Subcutaneous abdominal adipose tissue (tissue), 5 donors: ENCODE measurements around the gene JPT1.
A peak's percentile ranks its signal among the peaks of the same experiment; 100 is the strongest.
"Not testable (repeated sequence)": the region's sequence is repeated elsewhere in the genome, so short reads cannot be mapped to it uniquely, and the experiment has no call there.

Experiments used
- H3K27ac ChIP-seq: one replicate; pipeline ENCODE4 v1.7.0; 2013; ENCODE audit warnings: low read depth, mild to moderate bottlenecking, inconsistent platforms, low read length, moderate library complexity
- H3K27me3 ChIP-seq, 5 donors: one replicate each; pipeline ENCODE4 v1.7.0; 2013; ENCODE audit warnings: low read length in 5 of 5, inconsistent platforms in 1 of 5; ENCODE audit not compliant: control insufficient read depth in 5 of 5, insufficient read depth in 4 of 5
- H3K36me3 ChIP-seq, 5 donors: one replicate each; pipeline ENCODE4 v1.7.0; 2013; ENCODE audit warnings: low read length in 5 of 5; ENCODE audit not compliant: control insufficient read depth in 5 of 5, insufficient read depth in 5 of 5
- H3K4me1 ChIP-seq, 5 donors: one replicate each; pipeline ENCODE4 v1.7.0; 2013; ENCODE audit warnings: low read length in 5 of 5, mild to moderate bottlenecking in 3 of 5, moderate library complexity in 1 of 5; ENCODE audit not compliant: control insufficient read depth in 5 of 5, insufficient read depth in 5 of 5
- H3K4me3 ChIP-seq, 5 donors: one replicate each; pipeline ENCODE4 v1.7.0; 2013; ENCODE audit warnings: low read length in 5 of 5, low read depth in 1 of 5
- H3K9ac ChIP-seq, 5 donors: one replicate each; pipeline ENCODE4 v1.7.0; 2013; ENCODE audit warnings: low read length in 5 of 5, mild to moderate bottlenecking in 4 of 5, moderate library complexity in 3 of 5
- H3K9me3 ChIP-seq, 5 donors: one replicate each; pipeline ENCODE4 v1.7.0; 2013; ENCODE audit warnings: low read length in 5 of 5; ENCODE audit not compliant: control insufficient read depth in 5 of 5
- donor health status: healthy.
- donor health status: healthy.
- donor health status: healthy.
- donor health status: healthy.
- donor health status: healthy.

Gene JPT1

GRCh38 chr17:75144816-75145512 is 9.3 kb downstream of the JPT1 start:
- peaks cover 4 to 36% (median 14%) of the 10 kb centered on the region in 5 donors for H3K36me3 ChIP-seq

GRCh38 chr17:75142236-75142971 is 11.9 kb downstream of the JPT1 start:
- no peak overlapping the region for H3K4me3 ChIP-seq
- H3K9me3 ChIP-seq, result no peaks in the 10 kb centered on the region
- no peaks in the 10 kb centered on the region for H3K27me3 ChIP-seq
- H3K9ac ChIP-seq, result no peak overlapping the region
- no peaks in the 10 kb centered on the region for H3K4me1 ChIP-seq
- no peak overlapping the region for H3K27ac ChIP-seq
- H3K36me3 ChIP-seq, result peaks cover 4 to 33% (median 10%) of the 10 kb centered on the region in 5 donors

More at GRCh38 chr17:75144816-75145512, 9.3 kb downstream of the JPT1 start:
- Histone ChIP-seq H3K9ac (no peak overlapping the region), H3K9me3 (no peaks in the 10 kb centered on the region), H3K27me3 (no peaks in the 10 kb centered on the region), H3K4me3 (no peak overlapping the region), H3K27ac (no peak overlapping the region), H3K4me1 (no peaks in the 10 kb centered on the region)

GRCh38 chr17:75138519-75138918 is 15.8 kb downstream of the JPT1 start:
- Histone ChIP-seq H3K27me3 (no peaks in the 10 kb centered on the region), H3K9me3 (no peaks in the 10 kb centered on the region), H3K27ac (no peak overlapping the region), H3K9ac (no peak overlapping the region), H3K36me3 (peaks cover 0 to 11% (median 0%) of the 10 kb centered on the region in 5 donors), H3K4me1 (no peaks in the 10 kb centered on the region), H3K4me3 (no peak overlapping the region)

DNA sequence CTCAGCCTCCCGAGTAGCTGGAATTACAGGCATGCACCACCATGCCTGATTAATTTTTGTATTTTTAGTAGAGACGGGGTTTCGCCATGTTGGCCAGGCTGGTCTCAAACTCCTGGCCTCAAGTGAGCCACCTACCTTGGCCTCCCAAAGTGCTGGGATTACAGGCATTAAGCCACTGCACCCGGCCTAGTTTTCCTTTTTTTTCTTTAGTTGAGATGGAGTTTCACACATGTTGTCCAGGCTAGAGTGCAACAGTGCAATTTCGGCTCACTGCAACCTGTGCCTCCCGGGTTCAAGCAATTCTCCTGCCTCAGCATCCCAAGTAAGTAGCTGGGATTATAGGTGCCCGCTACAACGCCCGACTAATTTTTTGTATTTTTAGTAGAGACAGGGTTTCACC is 16.6 kb downstream of the JPT1 start:
- H3K4me3 ChIP-seq, H3K27me3 ChIP-seq, H3K9ac ChIP-seq, H3K4me1 ChIP-seq, H3K27ac ChIP-seq, H3K9me3 ChIP-seq: not testable (repeated sequence)
- H3K36me3 ChIP-seq, result peaks cover 0 to 11% (median 0%) of the 10 kb centered on the region in 5 donors

DNA sequence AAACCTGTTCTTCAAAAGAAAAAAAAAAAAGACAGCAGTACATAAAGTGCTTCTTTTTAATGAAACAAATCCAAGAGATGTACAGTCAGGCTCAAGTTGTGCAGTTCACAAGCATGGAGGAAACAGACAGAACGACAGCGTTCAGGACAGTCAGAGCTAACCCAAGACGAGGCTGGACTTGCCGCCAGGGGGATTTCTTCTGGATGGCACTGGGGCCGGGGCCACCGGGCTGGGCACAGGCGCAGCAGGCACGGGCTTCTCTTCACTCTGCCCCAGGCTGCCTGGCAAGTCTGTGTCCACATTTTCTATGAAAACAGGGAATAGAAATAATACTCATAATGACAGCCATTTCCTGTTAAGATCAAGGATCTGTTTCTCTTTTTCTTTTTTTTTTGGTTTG is 18.4 kb downstream of the JPT1 start:
- Histone ChIP-seq H3K36me3 (peaks cover 0 to 8% (median 0%) of the 10 kb centered on the region in 5 donors), H3K27me3 (no peaks in the 10 kb centered on the region), H3K9me3 (no peaks in the 10 kb centered on the region), H3K4me3 (no peak overlapping the region), H3K4me1 (peaks cover 0 to 12% (median 9%) of the 10 kb centered on the region in 5 donors), H3K9ac (no peak overlapping the region), H3K27ac (no peak overlapping the region)

- peaks cover 0 to 6% (median 0%) of the 10 kb centered on the region in 5 donors for H3K36me3 ChIP-seq
- peaks cover 0 to 17% (median 14%) of the 10 kb centered on the region in 5 donors for H3K4me1 ChIP-seq
- no peak overlapping the region for H3K27ac ChIP-seq
These were observed 18.9 kb downstream of the JPT1 start for GRCh38 chr17:75135452-75135851.

DNA sequence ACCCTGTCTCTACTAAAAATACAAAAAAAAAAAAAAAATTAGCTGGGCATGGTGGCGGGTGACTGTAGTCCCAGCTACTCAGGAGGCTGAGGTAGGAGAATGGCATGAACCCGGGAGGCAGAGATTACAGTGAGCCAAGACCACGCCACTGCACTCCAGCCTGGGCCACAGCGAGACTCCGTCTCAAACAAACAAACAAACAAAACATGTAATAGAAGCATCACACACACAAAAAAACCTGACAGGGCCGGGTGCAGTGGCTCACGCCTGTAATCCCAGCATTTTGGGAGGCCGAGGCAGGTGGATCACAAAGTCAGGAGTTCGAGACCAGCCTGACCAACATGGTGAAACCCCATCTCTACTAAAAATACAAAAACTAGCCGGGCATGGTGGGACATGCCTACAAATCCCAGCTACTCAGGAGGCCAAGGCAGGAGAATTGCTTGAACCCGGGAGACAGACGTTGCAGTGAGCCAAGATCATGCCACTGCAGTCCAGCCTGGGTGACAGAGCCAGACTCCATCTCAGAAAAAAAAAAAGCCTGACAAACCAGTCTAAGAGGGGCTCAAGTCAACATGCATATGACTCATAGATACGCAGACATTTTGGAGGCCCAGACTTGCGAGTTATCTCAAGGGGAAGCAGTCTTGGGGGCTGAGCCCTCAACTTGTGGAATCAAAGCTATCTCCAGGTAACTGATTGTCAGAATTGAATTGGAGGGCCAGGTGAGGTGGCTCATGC is 20.5 kb downstream of the JPT1 start:
- not testable (repeated sequence) for H3K9ac ChIP-seq, H3K4me3 ChIP-seq, H3K9me3 ChIP-seq, H3K27me3 ChIP-seq, H3K27ac ChIP-seq
- Histone ChIP-seq H3K4me1 (peaks cover 0 to 21% (median 18%) of the 10 kb centered on the region in 5 donors), H3K36me3 (peaks cover 0 to 21% (median 12%) of the 10 kb centered on the region in 5 donors)

More at GRCh38 chr17:75135452-75135851, 18.9 kb downstream of the JPT1 start:
- H3K9ac ChIP-seq, result no peak overlapping the region
- H3K4me3 ChIP-seq, result no peak overlapping the region
- no peaks in the 10 kb centered on the region for H3K9me3 ChIP-seq
- no peaks in the 10 kb centered on the region for H3K27me3 ChIP-seq

- no peaks in the 10 kb centered on the region for H3K27me3 ChIP-seq
- H3K9ac ChIP-seq, result no peak overlapping the region
- H3K36me3 ChIP-seq, result peaks cover 0 to 25% (median 12%) of the 10 kb centered on the region in 5 donors
- H3K9me3 ChIP-seq, result no peaks in the 10 kb centered on the region
- peaks cover 0 to 21% (median 18%) of the 10 kb centered on the region in 5 donors for H3K4me1 ChIP-seq
- H3K27ac ChIP-seq, result no peak overlapping the region
- H3K4me3 ChIP-seq, result no peak overlapping the region
These were observed 21.3 kb downstream of the JPT1 start for GRCh38 chr17:75133001-75133400.

GRCh38 chr17:75132018-75133000 is 22.0 kb downstream of the JPT1 start:
- H3K4me3 ChIP-seq, result peak overlapping the region; percentile 64 to 89 (median 81)
- peaks cover 0 to 25% (median 12%) of the 10 kb centered on the region in 5 donors for H3K36me3 ChIP-seq
- not testable (repeated sequence) for H3K27me3 ChIP-seq, H3K9me3 ChIP-seq
- H3K27ac ChIP-seq, result peak overlapping the region; percentile 62
- peaks cover 0 to 21% (median 18%) of the 10 kb centered on the region in 5 donors for H3K4me1 ChIP-seq
- peak overlapping the region in 4 of 5 donors; percentile 69 to 84 (median 76) for H3K9ac ChIP-seq
